HepG2 (cell line): ENCODE data around the gene TANGO6. TPM values are rescaled to one million over a fixed set of nuclear protein-coding genes. Genes with fewer than 3 reads are reported as not detected.

Experiments
- ARNT ChIP-seq: fragments of 450-650 bp; IDR thresholded peaks from 2 replicates; pipeline ENCODE4 v1.6.1; 2017
- ATF4 ChIP-seq, 2 experiments: fragments of 450-650 bp in 1 of 2; sonication (generic) in 1 of 2; formaldehyde crosslinking; IDR thresholded peaks; 2 replicates each; pipeline versions ENCODE4 v1.5.0 to v1.8.0; 2020 to 2022; ENCODE audit warnings: mild to moderate bottlenecking in 1 of 2, missing genetic modification reagents in 1 of 2
- ETV5 ChIP-seq: IDR thresholded peaks from 2 replicates; pipeline ENCODE4 v1.6.1; 2018; ENCODE audit warnings: missing biosample characterization, missing genetic modification reagents, inconsistent platforms, borderline replicate concordance
- ETV6 ChIP-seq: sonication (generic); formaldehyde crosslinking; conservative IDR thresholded peaks from 2 replicates; pipeline ENCODE4 v1.4.0; 2020; ENCODE audit warnings: missing genetic modification reagents
- HDAC6 ChIP-seq: fragments of 200-600 bp; sonication (generic); IDR thresholded peaks from 2 replicates; pipeline ENCODE4 v1.7.0; 2017; ENCODE audit warnings: mild to moderate bottlenecking, antibody characterized with exemption, low read length, low read depth
- KDM2A ChIP-seq: sonication (generic); formaldehyde crosslinking; IDR thresholded peaks from 2 replicates; pipeline ENCODE4 v1.4.0; 2020; ENCODE audit warnings: low read depth, missing genetic modification reagents, borderline replicate concordance
- MXI1 ChIP-seq: IDR thresholded peaks from 3 replicates; pipeline ENCODE4 v1.6.1; 2012; ENCODE audit warnings: low read depth, low read length, inconsistent platforms, borderline replicate concordance
- NBN ChIP-seq: fragments of 450-650 bp; conservative IDR thresholded peaks from 2 replicates; pipeline ENCODE4 v1.6.1; 2017
- NCOA1 ChIP-seq: sonication (generic); formaldehyde crosslinking; IDR thresholded peaks from 2 replicates; pipeline ENCODE4 v1.9.0; 2021; ENCODE audit warnings: missing genetic modification reagents
- SMAD1 ChIP-seq: sonication (generic); formaldehyde crosslinking; IDR thresholded peaks from 2 replicates; pipeline ENCODE4 v1.4.0; 2020; ENCODE audit warnings: missing genetic modification reagents, low read depth, mild to moderate bottlenecking, borderline replicate concordance
- SOX5 ChIP-seq: IDR thresholded peaks from 2 replicates; pipeline ENCODE4 v1.6.1; 2016; ENCODE audit warnings: borderline replicate concordance
- ZMAT3 ChIP-seq: sonication (generic); formaldehyde crosslinking; conservative IDR thresholded peaks from 2 replicates; pipeline ENCODE4 v1.7.0; 2021; ENCODE audit warnings: missing genetic modification reagents
- ZNF639 ChIP-seq: conservative IDR thresholded peaks from 2 replicates; pipeline ENCODE4 v1.6.1; 2018; ENCODE audit warnings: missing genetic modification reagents
- ZNF713 ChIP-seq: sonication (generic); formaldehyde crosslinking; IDR thresholded peaks from 2 replicates; pipeline ENCODE4 v1.4.0; 2020; ENCODE audit warnings: mild to moderate bottlenecking, missing genetic modification reagents
- ZNF781 ChIP-seq: sonication (generic); formaldehyde crosslinking; IDR thresholded peaks from 2 replicates; pipeline ENCODE4 v1.5.1; 2020; ENCODE audit warnings: borderline replicate concordance, mild to moderate bottlenecking, missing genetic modification reagents; ENCODE audit errors: not compliant biosample characterization
- ZNF782 ChIP-seq: sonication (generic); formaldehyde crosslinking; IDR thresholded peaks from 2 replicates; pipeline ENCODE4 v1.4.0; 2020; ENCODE audit warnings: missing genetic modification reagents, mild to moderate bottlenecking, borderline replicate concordance
- polyA plus RNA-seq, 8 experiments: library from polyadenylated mRNA; depleted of rRNA in 3 of 8; stranded (reverse) in 7 of 8; unstranded in 1 of 8; fragments of >200 nt; fragmentation: Illumina TruSeq in 4 of 8; extraction: Trizol in 4 of 8; gene quantifications; 2 replicates each; pipeline versions ENCODE4 v1.2.1 to v1.2.3, GENCODE V29; 2011 to 2016; ENCODE audit warnings: low read depth in 4 of 8, missing spikeins in 1 of 8, mixed read lengths in 1 of 8; ENCODE audit not compliant: insufficient read depth in 1 of 8
- total RNA-seq, 5 experiments: library from RNA; depleted of rRNA; stranded (reverse); fragments of >200 nt; fragmentation: Illumina TruSeq; extraction: Trizol; gene quantifications; 2 replicates each; pipeline ENCODE4 v1.2.3, GENCODE V29; 2016; ENCODE audit warnings: low read depth in 1 of 5
- TF ChIP-seq, protein P1 (sequence below): sonication (generic); formaldehyde crosslinking; IDR thresholded peaks from 2 replicates; pipeline ENCODE4 v1.4.0; 2020; ENCODE audit warnings: missing genetic modification reagents
- TF ChIP-seq, protein P2 (sequence below): sonication (generic); formaldehyde crosslinking; IDR thresholded peaks from 2 replicates; pipeline ENCODE4 v1.5.0; 2020; ENCODE audit warnings: mild to moderate bottlenecking, missing genetic modification reagents
- TF ChIP-seq, protein P3 (sequence below): sonication (generic); formaldehyde crosslinking; conservative IDR thresholded peaks from 2 replicates; pipeline ENCODE4 v1.8.0; 2022; ENCODE audit warnings: missing genetic modification reagents

Gene TANGO6
- total and polyA plus RNA-seq, 2 of the 13 experiments (the other 11 are each of a cell fraction or from before 2014, with no cell fraction given) = 7.2 to 13.3 TPM

GRCh38 chr16:69132424-69133252 is 289.3 kb downstream of the TANGO6 start, which contains the start of the genes CHTF8 and UTP4 (continued):
- TF ChIP-seq ATF4 (CRISPR knock-in tag; IDR thresholded peaks at IDR 0.05) (peak in 1 of 2 experiments; percentile 25; a peak in 2 of 4 replicates), KDM2A (peak; percentile 61; the same call in 1 of the 2 replicates), ZMAT3 (CRISPR knock-in tag) (peak; percentile 95), ETV5 (CRISPR knock-in tag) (peak; percentile 65; the same call in 1 of the 2 replicates), ETV6 (no peak), SOX5 (no peak), ZNF639 (CRISPR knock-in tag) (no peak; the same call in 1 of the 2 replicates), NBN (no peak), HDAC6 (no peak), ARNT (no peak), ZNF782 (peak; percentile 82), ZNF713 (no peak), MXI1 (peak; percentile 99), ZNF781 (CRISPR knock-in tag) (peak; percentile 38), NCOA1 (CRISPR knock-in tag) (no peak), SMAD1 (CRISPR knock-in tag) (peak; percentile 53; the same call in 1 of the 2 replicates)
- TF ChIP-seq, protein P1, sequence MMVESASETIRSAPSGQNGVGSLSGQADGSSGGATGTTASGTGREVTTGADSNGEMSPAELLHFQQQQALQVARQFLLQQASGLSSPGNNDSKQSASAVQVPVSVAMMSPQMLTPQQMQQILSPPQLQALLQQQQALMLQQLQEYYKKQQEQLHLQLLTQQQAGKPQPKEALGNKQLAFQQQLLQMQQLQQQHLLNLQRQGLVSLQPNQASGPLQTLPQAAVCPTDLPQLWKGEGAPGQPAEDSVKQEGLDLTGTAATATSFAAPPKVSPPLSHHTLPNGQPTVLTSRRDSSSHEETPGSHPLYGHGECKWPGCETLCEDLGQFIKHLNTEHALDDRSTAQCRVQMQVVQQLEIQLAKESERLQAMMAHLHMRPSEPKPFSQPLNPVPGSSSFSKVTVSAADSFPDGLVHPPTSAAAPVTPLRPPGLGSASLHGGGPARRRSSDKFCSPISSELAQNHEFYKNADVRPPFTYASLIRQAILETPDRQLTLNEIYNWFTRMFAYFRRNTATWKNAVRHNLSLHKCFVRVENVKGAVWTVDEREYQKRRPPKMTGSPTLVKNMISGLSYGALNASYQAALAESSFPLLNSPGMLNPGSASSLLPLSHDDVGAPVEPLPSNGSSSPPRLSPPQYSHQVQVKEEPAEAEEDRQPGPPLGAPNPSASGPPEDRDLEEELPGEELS (CRISPR knock-in tag) = no peak; the same call in 1 of the 2 replicates
- TF ChIP-seq, protein P2, sequence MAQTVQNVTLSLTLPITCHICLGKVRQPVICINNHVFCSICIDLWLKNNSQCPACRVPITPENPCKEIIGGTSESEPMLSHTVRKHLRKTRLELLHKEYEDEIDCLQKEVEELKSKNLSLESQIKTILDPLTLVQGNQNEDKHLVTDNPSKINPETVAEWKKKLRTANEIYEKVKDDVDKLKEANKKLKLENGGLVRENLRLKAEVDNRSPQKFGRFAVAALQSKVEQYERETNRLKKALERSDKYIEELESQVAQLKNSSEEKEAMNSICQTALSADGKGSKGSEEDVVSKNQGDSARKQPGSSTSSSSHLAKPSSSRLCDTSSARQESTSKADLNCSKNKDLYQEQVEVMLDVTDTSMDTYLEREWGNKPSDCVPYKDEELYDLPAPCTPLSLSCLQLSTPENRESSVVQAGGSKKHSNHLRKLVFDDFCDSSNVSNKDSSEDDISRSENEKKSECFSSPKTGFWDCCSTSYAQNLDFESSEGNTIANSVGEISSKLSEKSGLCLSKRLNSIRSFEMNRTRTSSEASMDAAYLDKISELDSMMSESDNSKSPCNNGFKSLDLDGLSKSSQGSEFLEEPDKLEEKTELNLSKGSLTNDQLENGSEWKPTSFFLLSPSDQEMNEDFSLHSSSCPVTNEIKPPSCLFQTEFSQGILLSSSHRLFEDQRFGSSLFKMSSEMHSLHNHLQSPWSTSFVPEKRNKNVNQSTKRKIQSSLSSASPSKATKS = no peak
- TF ChIP-seq, protein P3, sequence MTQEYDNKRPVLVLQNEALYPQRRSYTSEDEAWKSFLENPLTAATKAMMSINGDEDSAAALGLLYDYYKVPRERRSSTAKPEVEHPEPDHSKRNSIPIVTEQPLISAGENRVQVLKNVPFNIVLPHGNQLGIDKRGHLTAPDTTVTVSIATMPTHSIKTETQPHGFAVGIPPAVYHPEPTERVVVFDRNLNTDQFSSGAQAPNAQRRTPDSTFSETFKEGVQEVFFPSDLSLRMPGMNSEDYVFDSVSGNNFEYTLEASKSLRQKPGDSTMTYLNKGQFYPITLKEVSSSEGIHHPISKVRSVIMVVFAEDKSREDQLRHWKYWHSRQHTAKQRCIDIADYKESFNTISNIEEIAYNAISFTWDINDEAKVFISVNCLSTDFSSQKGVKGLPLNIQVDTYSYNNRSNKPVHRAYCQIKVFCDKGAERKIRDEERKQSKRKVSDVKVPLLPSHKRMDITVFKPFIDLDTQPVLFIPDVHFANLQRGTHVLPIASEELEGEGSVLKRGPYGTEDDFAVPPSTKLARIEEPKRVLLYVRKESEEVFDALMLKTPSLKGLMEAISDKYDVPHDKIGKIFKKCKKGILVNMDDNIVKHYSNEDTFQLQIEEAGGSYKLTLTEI = no peak
